ENCODE results near the gene ABLIM2. TPM values are rescaled to one million over a fixed set of nuclear protein-coding genes. Genes with fewer than 3 reads are reported as not detected.

The ABLIM2 gene
- total and polyA plus RNA-seq, 2 of the 8 experiments (the other 6 are each of a cell fraction or from before 2014, with no cell fraction given), result 2.8 to 3.0 TPM

DNA sequence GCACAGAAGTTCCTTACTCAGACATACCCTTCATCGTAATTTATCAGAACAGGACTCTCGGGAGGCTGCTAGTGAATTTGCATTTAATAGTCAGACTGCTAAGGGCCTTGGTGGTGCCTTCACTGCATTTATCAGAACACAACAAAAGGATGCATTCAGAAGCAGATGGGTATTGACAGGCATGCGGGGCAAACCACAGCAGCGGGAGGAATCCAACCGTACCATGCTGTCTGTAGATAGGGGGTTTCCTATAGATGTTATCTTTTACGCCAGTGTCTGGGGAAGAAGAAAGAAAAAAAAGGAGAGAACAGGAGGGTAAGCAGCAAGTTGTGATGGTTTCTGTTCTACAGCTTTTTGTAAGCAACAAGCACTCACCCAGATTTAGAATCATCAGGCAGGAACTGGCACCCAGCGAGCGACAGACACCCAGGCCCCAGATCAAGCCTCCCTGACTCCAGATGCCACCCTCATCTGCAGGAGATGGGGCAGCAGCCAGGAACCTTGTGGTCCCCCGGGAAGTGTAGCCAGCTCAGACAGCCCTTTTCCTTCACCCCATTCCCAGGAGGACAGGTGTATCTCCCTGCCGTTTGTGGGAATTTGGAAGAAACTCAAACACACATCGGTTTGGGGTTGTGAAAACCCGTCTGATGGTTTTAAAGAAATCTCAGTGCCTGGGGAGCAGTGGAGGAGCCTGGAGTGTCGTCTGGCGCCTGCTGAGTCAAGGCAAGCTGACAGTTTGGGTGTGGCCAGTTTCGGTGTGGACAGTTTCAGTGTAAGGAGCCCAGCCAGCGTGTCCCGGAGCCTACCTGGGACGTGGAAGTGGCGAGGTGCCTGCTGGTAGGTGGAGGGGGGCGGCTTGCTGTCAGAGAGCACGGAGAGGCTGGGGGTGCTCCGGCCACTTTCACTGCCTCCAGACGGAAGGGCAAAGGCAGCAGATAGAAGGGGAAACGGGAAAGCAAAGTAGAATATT is 138.9 kb downstream of the ABLIM2 start (continued):
- TF ChIP-seq, protein P1, sequence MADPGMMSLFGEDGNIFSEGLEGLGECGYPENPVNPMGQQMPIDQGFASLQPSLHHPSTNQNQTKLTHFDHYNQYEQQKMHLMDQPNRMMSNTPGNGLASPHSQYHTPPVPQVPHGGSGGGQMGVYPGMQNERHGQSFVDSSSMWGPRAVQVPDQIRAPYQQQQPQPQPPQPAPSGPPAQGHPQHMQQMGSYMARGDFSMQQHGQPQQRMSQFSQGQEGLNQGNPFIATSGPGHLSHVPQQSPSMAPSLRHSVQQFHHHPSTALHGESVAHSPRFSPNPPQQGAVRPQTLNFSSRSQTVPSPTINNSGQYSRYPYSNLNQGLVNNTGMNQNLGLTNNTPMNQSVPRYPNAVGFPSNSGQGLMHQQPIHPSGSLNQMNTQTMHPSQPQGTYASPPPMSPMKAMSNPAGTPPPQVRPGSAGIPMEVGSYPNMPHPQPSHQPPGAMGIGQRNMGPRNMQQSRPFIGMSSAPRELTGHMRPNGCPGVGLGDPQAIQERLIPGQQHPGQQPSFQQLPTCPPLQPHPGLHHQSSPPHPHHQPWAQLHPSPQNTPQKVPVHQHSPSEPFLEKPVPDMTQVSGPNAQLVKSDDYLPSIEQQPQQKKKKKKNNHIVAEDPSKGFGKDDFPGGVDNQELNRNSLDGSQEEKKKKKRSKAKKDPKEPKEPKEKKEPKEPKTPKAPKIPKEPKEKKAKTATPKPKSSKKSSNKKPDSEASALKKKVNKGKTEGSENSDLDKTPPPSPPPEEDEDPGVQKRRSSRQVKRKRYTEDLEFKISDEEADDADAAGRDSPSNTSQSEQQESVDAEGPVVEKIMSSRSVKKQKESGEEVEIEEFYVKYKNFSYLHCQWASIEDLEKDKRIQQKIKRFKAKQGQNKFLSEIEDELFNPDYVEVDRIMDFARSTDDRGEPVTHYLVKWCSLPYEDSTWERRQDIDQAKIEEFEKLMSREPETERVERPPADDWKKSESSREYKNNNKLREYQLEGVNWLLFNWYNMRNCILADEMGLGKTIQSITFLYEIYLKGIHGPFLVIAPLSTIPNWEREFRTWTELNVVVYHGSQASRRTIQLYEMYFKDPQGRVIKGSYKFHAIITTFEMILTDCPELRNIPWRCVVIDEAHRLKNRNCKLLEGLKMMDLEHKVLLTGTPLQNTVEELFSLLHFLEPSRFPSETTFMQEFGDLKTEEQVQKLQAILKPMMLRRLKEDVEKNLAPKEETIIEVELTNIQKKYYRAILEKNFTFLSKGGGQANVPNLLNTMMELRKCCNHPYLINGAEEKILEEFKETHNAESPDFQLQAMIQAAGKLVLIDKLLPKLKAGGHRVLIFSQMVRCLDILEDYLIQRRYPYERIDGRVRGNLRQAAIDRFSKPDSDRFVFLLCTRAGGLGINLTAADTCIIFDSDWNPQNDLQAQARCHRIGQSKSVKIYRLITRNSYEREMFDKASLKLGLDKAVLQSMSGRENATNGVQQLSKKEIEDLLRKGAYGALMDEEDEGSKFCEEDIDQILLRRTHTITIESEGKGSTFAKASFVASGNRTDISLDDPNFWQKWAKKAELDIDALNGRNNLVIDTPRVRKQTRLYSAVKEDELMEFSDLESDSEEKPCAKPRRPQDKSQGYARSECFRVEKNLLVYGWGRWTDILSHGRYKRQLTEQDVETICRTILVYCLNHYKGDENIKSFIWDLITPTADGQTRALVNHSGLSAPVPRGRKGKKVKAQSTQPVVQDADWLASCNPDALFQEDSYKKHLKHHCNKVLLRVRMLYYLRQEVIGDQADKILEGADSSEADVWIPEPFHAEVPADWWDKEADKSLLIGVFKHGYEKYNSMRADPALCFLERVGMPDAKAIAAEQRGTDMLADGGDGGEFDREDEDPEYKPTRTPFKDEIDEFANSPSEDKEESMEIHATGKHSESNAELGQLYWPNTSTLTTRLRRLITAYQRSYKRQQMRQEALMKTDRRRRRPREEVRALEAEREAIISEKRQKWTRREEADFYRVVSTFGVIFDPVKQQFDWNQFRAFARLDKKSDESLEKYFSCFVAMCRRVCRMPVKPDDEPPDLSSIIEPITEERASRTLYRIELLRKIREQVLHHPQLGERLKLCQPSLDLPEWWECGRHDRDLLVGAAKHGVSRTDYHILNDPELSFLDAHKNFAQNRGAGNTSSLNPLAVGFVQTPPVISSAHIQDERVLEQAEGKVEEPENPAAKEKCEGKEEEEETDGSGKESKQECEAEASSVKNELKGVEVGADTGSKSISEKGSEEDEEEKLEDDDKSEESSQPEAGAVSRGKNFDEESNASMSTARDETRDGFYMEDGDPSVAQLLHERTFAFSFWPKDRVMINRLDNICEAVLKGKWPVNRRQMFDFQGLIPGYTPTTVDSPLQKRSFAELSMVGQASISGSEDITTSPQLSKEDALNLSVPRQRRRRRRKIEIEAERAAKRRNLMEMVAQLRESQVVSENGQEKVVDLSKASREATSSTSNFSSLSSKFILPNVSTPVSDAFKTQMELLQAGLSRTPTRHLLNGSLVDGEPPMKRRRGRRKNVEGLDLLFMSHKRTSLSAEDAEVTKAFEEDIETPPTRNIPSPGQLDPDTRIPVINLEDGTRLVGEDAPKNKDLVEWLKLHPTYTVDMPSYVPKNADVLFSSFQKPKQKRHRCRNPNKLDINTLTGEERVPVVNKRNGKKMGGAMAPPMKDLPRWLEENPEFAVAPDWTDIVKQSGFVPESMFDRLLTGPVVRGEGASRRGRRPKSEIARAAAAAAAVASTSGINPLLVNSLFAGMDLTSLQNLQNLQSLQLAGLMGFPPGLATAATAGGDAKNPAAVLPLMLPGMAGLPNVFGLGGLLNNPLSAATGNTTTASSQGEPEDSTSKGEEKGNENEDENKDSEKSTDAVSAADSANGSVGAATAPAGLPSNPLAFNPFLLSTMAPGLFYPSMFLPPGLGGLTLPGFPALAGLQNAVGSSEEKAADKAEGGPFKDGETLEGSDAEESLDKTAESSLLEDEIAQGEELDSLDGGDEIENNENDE (IDR thresholded peaks at IDR 0.05; ENCODE audit: insufficient replicate concordance, low read length), result no peak
- no peak for TF ChIP-seq TEAD4 (IDR thresholded peaks at IDR 0.05; ENCODE audit: low read depth, low read length)
- no peak for TF ChIP-seq TAF7 (optimal IDR thresholded peaks at IDR 0.05; ENCODE audit: borderline replicate concordance, low read depth, low read length)
- TF ChIP-seq POLR2AphosphoS5 (IDR thresholded peaks at IDR 0.05; ENCODE audit: low read depth, low read length), result no peak
- no peak for TF ChIP-seq KDM5A (IDR thresholded peaks at IDR 0.05; ENCODE audit: low read length)
- TF ChIP-seq EZH2 (IDR thresholded peaks at IDR 0.05; ENCODE audit: low read depth, low read length, severe bottlenecking), result no peak
- TF ChIP-seq CREB1 (IDR thresholded peaks at IDR 0.05), result no peak
- TF ChIP-seq TBP (IDR thresholded peaks at IDR 0.05; ENCODE audit: low read depth, low read length), result no peak
- TF ChIP-seq SP1 (IDR thresholded peaks at IDR 0.05; ENCODE audit: low read depth, low read length), result no peak
- TF ChIP-seq ASH2L (IDR thresholded peaks at IDR 0.05; ENCODE audit: low read length), result no peak

All from H1 (cell line).